ENCODE results near the gene PXDN.

DNA sequence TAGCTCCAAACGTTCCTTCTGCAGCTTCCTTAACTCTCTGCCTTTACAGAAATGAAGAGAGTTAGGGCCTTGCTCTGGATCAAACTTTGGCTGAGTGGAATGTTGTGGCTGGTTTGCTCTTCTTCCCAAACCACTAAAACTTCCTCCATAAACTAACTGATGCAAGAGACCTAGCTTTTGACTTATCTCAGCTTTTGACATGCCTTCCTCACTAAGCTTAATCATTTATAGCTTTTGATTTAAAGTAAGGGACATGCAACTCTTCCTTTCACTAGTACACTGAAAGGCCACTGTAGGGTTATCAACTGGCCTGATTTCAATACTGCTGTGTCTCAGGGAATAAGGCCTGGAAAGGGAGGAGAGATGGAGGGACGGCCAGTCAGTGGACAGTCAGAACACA, 8.3 kb downstream of the PXDN start:
- TF ChIP-seq, protein P1, sequence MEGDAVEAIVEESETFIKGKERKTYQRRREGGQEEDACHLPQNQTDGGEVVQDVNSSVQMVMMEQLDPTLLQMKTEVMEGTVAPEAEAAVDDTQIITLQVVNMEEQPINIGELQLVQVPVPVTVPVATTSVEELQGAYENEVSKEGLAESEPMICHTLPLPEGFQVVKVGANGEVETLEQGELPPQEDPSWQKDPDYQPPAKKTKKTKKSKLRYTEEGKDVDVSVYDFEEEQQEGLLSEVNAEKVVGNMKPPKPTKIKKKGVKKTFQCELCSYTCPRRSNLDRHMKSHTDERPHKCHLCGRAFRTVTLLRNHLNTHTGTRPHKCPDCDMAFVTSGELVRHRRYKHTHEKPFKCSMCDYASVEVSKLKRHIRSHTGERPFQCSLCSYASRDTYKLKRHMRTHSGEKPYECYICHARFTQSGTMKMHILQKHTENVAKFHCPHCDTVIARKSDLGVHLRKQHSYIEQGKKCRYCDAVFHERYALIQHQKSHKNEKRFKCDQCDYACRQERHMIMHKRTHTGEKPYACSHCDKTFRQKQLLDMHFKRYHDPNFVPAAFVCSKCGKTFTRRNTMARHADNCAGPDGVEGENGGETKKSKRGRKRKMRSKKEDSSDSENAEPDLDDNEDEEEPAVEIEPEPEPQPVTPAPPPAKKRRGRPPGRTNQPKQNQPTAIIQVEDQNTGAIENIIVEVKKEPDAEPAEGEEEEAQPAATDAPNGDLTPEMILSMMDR (tag by site-specific recombination; IDR thresholded peaks at IDR 0.05): no peak
- TF ChIP-seq, protein P2, sequence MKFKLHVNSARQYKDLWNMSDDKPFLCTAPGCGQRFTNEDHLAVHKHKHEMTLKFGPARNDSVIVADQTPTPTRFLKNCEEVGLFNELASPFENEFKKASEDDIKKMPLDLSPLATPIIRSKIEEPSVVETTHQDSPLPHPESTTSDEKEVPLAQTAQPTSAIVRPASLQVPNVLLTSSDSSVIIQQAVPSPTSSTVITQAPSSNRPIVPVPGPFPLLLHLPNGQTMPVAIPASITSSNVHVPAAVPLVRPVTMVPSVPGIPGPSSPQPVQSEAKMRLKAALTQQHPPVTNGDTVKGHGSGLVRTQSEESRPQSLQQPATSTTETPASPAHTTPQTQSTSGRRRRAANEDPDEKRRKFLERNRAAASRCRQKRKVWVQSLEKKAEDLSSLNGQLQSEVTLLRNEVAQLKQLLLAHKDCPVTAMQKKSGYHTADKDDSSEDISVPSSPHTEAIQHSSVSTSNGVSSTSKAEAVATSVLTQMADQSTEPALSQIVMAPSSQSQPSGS (tag by site-specific recombination; IDR thresholded peaks at IDR 0.05; ENCODE audit: low read depth): no peak
- no peak for TF ChIP-seq ZBTB1 (tag by site-specific recombination; IDR thresholded peaks at IDR 0.05)
- TF ChIP-seq, protein P3, sequence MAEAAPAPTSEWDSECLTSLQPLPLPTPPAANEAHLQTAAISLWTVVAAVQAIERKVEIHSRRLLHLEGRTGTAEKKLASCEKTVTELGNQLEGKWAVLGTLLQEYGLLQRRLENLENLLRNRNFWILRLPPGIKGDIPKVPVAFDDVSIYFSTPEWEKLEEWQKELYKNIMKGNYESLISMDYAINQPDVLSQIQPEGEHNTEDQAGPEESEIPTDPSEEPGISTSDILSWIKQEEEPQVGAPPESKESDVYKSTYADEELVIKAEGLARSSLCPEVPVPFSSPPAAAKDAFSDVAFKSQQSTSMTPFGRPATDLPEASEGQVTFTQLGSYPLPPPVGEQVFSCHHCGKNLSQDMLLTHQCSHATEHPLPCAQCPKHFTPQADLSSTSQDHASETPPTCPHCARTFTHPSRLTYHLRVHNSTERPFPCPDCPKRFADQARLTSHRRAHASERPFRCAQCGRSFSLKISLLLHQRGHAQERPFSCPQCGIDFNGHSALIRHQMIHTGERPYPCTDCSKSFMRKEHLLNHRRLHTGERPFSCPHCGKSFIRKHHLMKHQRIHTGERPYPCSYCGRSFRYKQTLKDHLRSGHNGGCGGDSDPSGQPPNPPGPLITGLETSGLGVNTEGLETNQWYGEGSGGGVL (tag by site-specific recombination; IDR thresholded peaks at IDR 0.05): no peak
- no peak for TF ChIP-seq ZNF658 (tag by site-specific recombination; IDR thresholded peaks at IDR 0.05)
- TF ChIP-seq, protein P4, sequence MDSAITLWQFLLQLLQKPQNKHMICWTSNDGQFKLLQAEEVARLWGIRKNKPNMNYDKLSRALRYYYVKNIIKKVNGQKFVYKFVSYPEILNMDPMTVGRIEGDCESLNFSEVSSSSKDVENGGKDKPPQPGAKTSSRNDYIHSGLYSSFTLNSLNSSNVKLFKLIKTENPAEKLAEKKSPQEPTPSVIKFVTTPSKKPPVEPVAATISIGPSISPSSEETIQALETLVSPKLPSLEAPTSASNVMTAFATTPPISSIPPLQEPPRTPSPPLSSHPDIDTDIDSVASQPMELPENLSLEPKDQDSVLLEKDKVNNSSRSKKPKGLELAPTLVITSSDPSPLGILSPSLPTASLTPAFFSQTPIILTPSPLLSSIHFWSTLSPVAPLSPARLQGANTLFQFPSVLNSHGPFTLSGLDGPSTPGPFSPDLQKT (IDR thresholded peaks at IDR 0.05; ENCODE audit: borderline replicate concordance, low read depth, low read length): no peak
- no peak for TF ChIP-seq ZNF623 (tag by site-specific recombination; IDR thresholded peaks at IDR 0.05)
- TF ChIP-seq KLF8 (tag by site-specific recombination; IDR thresholded peaks at IDR 0.05): no peak
- TF ChIP-seq ZBTB7A (tag by site-specific recombination; IDR thresholded peaks at IDR 0.05; ENCODE audit: low read depth): no peak
- no peak for TF ChIP-seq ZNF274 (IDR thresholded peaks at IDR 0.05; ENCODE audit: low read length)
- TF ChIP-seq ZNF274 (tag by site-specific recombination; IDR thresholded peaks at IDR 0.05; ENCODE audit: borderline replicate concordance): no peak
- TF ChIP-seq ZNF155 (tag by site-specific recombination; IDR thresholded peaks at IDR 0.05): no peak

Measured in HEK293 (cell line).